Endothelial cell of umbilical vein (primary cell): ENCODE data around the gene ST6GAL1. TPM values are rescaled to one million over a fixed set of nuclear protein-coding genes. Genes with fewer than 3 reads are reported as not detected.

Experiments used
- BruUV-seq: library from RNA; stranded (reverse); fragments of 400-500 nt; replicated peaks from 2 replicates; lab custom pipeline; 2021; lab: Mats Ljungman, UMichigan
- CTCF ChIA-PET: fragments of 300-600, 350-600 bp; sonication (Branson Sonifier 250); formaldehyde crosslinking; loops from one replicate; lab custom pipeline; 2021; ENCODE audit warnings: antibody characterized with exemption, inconsistent platforms; lab: Charles Lee
- POLR2A ChIA-PET: fragments of 300-600, 350-600 bp; sonication (Branson Sonifier 250); formaldehyde crosslinking; loops from one replicate; lab custom pipeline; 2021; ENCODE audit warnings: antibody characterized with exemption, inconsistent platforms; lab: Charles Lee
- DNase-seq: peaks from one replicate; pipeline ENCODE4 v3.0.0-alpha.2; 2011; ENCODE audit warnings: low read depth, low spot score
- FAIRE-seq: peaks from 2 replicates; lab custom pipeline; 2011; peaks lifted over from hg19 to GRCh38; lab: Jason Lieb, UNC
- H2AFZ ChIP-seq: 2 replicates; pipeline ENCODE4 v1.6.0; 2012; ENCODE audit warnings: low read depth, low read length, control low read depth, inconsistent platforms
- H3K27ac ChIP-seq: 2 replicates; pipeline ENCODE4 v1.5.1; 2011; ENCODE audit warnings: low read depth, mild to moderate bottlenecking, control low read depth, low read length, moderate library complexity; ENCODE audit not compliant: insufficient read depth
- H3K27me3 ChIP-seq, 2 experiments: 2 replicates each; pipeline versions ENCODE4 v1.6.0 to v1.6.1; 2011; ENCODE audit warnings: low read length in 2 of 2, mixed read lengths in 1 of 2; ENCODE audit not compliant: control insufficient read depth in 2 of 2, insufficient read depth in 2 of 2
- H3K36me3 ChIP-seq, 2 experiments: 2 replicates in 1 of 2; 3 replicates in 1 of 2; pipeline ENCODE4 v1.5.1; 2011; ENCODE audit warnings: low read length in 2 of 2, mild to moderate bottlenecking in 1 of 2, moderate library complexity in 1 of 2; ENCODE audit not compliant: control insufficient read depth in 2 of 2, insufficient read depth in 2 of 2; ENCODE audit errors: extremely low read depth in 1 of 2
- H3K4me1 ChIP-seq: 3 replicates; pipeline ENCODE4 v1.5.1; 2011; ENCODE audit warnings: mild to moderate bottlenecking, low read length; ENCODE audit not compliant: control insufficient read depth, insufficient read depth; ENCODE audit errors: extremely low read depth
- H3K4me2 ChIP-seq: 2 replicates; pipeline ENCODE4 v1.6.1; 2011; ENCODE audit warnings: low read length, control low read depth, mixed read lengths; ENCODE audit not compliant: insufficient read depth
- H3K4me3 ChIP-seq, 3 experiments: fragments of 200-600 bp in 1 of 3; sonication (generic), shearing (Covaris generic) in 1 of 3; replicated peaks in 1 of 3; 2 replicates each; pipeline ENCODE4 v1.5.1; 2011 to 2016; ENCODE audit warnings: control low read depth in 3 of 3, low read length in 3 of 3, mild to moderate bottlenecking in 2 of 3, inconsistent platforms in 1 of 3, low read depth in 1 of 3, moderate library complexity in 1 of 3; ENCODE audit not compliant: insufficient read depth in 1 of 3
- H3K79me2 ChIP-seq: 2 replicates; pipeline ENCODE4 v1.6.0; 2012; ENCODE audit warnings: low read length, inconsistent platforms; ENCODE audit not compliant: control insufficient read depth, insufficient read depth
- H3K9ac ChIP-seq: replicated peaks from 2 replicates; pipeline ENCODE3; 2011; ENCODE audit warnings: low read length, control low read depth; ENCODE audit not compliant: insufficient read depth; ENCODE audit errors: extremely low read depth
- H3K9me1 ChIP-seq: replicated peaks from 3 replicates; pipeline ENCODE4 v1.6.0; 2011; ENCODE audit warnings: mild to moderate bottlenecking, low read length; ENCODE audit not compliant: control insufficient read depth, insufficient read depth; ENCODE audit errors: extremely low read depth
- H3K9me3 ChIP-seq: replicated peaks from 2 replicates; pipeline ENCODE4 v1.5.1; 2012; ENCODE audit warnings: low read length, inconsistent platforms; ENCODE audit not compliant: control insufficient read depth, insufficient read depth
- H4K20me1 ChIP-seq: replicated peaks from 2 replicates; pipeline ENCODE3; 2011; ENCODE audit warnings: mild to moderate bottlenecking, low read length; ENCODE audit not compliant: control insufficient read depth, insufficient read depth; ENCODE audit errors: extremely low read depth
- EZH2 ChIP-seq: IDR thresholded peaks from 2 replicates; pipeline ENCODE4 v1.6.1; 2012; ENCODE audit warnings: borderline replicate concordance, low read depth, mild to moderate bottlenecking, moderate library complexity, low read length, inconsistent platforms; ENCODE audit not compliant: severe bottlenecking
- GATA2 ChIP-seq: IDR thresholded peaks from 2 replicates; pipeline ENCODE4 v1.7.0; 2011; ENCODE audit warnings: low read depth, mild to moderate bottlenecking, moderate library complexity, mixed read lengths, low read length; ENCODE audit not compliant: insufficient read length, insufficient read depth
- JUN ChIP-seq: IDR thresholded peaks from 2 replicates; pipeline ENCODE4 v1.6.1; 2011; ENCODE audit warnings: borderline replicate concordance, low read depth; ENCODE audit not compliant: insufficient read length, insufficient read depth
- MYC ChIP-seq: IDR thresholded peaks from one replicate; pipeline ENCODE4 v1.6.1; 2011; ENCODE audit warnings: mild to moderate bottlenecking, low read depth, low read length
- POLR2A ChIP-seq: IDR thresholded peaks from 2 replicates; pipeline ENCODE4 v1.6.1; 2012; ENCODE audit warnings: low read depth, mild to moderate bottlenecking, control low read depth, low read length
- dilution Hi-C: fragments of 300-500 bp; cut with MboI; formaldehyde crosslinking; loops from one replicate; pipeline ENCODE4 v1.15.0; 2019; ENCODE audit warnings: low sequenced_read_pairs; ENCODE audit not compliant: extremely low pct_ligation_motif_present
- intact Hi-C: fragments of 100-400 bp; cut with micrococcal nuclease; formaldehyde crosslinking; loops from one replicate; pipeline ENCODE4 v1.10.0; 2022
- polyA plus RNA-seq, 4 experiments: library from polyadenylated mRNA; depleted of rRNA in 3 of 4; stranded (reverse) in 3 of 4; unstranded in 1 of 4; fragments of >200 nt; gene quantifications; 2 replicates each; pipeline versions ENCODE4 v1.2.1 to v1.2.3, GENCODE V29; 2011 to 2012; ENCODE audit warnings: missing spikeins in 1 of 4
- total RNA-seq: library from RNA; stranded (reverse); gene quantifications from 2 replicates; pipeline ENCODE4 v1.2.3, GENCODE V29; 2021
- TF ChIP-seq, protein P1 (sequence below): IDR thresholded peaks from 2 replicates; pipeline ENCODE4 v1.6.1; 2011; ENCODE audit not compliant: insufficient read depth, insufficient read length

The ST6GAL1 gene
- total and polyA plus RNA-seq, 2 donors (not counting 3 experiments of a cell fraction or from before 2014, with no cell fraction given): 63.9 to 101 TPM

DNA sequence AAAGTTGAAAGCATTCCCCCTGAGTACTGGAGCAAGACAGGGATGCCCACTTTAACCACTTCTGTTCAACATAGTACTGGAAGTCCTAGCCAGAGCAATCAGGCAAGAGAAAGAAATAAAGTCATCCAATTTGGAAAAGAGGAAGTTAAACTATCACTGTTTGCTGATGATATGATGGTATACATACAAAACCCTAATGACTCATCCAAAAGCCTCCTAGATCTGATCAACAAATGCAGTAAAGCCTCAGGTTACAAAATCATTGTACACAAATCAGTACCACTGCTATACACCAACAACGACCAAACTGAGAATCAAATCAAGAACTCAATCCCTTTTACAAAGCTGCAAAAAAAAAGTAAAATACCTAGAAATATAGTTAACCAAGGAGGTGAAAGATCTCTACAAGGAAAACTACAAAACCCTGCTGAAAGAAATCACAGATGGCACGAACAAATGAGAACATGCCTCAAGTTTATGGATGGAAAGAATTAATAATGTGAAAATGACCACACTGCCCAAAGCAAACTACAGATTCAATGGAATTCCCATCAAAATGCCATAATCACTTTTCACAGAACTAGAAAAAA, 168.7 kb downstream of the ST6GAL1 start:
- Histone ChIP-seq H3K36me3 (no peaks in the 10 kb centered on the region), H2AFZ (no peak overlapping the region), H3K4me2 (no peak overlapping the region), H3K79me2 (no peaks in the 10 kb centered on the region), H3K9me3 (no peaks in the 10 kb centered on the region), H3K27me3 (no peaks in the 10 kb centered on the region), H3K4me1 (peaks cover 13% of the 10 kb centered on the region), H3K27ac (no peak overlapping the region), H4K20me1 (no peaks in the 10 kb centered on the region), H3K9ac (no peak overlapping the region), H3K9me1 (no peaks in the 10 kb centered on the region), H3K4me3 (no peak overlapping the region)
- ChIA-PET POLR2A (no interaction called here), CTCF (no interaction called here)
- no peak for TF ChIP-seq POLR2A
- TF ChIP-seq JUN: no peak
- no peak for TF ChIP-seq MYC
- no peak for TF ChIP-seq EZH2
- dilution Hi-C loops (no loop called here), intact Hi-C loops (no loop called here)
- no TSS peak for BruUV-seq
- no peak for DNase-seq
- no peak for FAIRE-seq

DNA sequence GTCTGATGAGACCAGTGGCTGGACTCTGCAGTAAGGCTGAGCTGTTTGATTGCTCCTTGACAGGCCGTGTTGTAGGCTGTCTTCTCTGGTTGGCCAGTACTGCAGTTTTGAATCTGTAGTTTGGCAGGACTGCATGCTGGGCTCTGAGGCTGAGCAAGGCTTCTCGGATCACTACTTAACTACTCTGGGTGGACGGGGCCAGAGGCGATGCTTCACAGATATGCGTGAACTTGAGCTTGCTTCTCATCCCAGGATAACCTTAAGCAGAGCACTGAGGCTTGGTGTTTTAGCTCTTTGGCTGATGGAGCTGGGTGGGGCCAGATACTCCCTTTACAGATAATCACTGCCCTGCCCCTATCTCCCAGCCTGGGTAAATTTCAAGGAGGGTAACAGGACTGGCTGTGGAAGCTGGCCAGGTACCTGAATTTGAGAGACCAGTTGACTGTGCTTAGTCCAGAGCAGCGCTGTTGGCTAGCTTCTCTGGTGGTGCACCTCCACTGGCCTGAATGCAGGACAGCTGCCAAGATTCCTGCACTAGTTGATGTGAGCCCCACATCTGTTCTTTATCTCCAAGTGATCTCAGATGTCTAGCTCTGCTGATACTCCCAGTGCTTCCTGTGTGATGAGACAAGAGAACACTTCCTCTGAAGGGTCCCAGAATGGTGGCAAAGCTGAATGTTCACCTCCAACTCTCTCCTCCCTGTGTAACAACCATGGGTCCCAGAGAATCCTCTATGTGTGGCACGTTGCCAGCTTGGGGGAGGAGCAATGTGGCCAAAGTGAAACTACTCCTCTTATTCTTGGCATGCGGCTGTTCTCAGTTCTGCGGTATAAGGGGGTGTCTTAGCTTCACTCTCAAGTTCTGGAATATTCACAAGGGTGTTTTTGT, 171.1 kb downstream of the ST6GAL1 start:
- H3K27ac ChIP-seq: peak overlapping the region; percentile 62
- TF ChIP-seq, protein P1, sequence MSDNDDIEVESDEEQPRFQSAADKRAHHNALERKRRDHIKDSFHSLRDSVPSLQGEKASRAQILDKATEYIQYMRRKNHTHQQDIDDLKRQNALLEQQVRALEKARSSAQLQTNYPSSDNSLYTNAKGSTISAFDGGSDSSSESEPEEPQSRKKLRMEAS: no peak
- peak; percentile 74 for TF ChIP-seq GATA2
- peak overlapping the region; percentile 38 for H2AFZ ChIP-seq
- peak; percentile 90 for DNase-seq
- no peaks in the 10 kb centered on the region for H4K20me1 ChIP-seq
- H3K79me2 ChIP-seq: no peaks in the 10 kb centered on the region
- peaks cover 13% of the 10 kb centered on the region for H3K4me1 ChIP-seq
- dilution Hi-C loops: no loop called here
- H3K4me3 ChIP-seq: peak overlapping the region; percentile 36 to 81 (median 71)
- FAIRE-seq: no peak
- no peaks in the 10 kb centered on the region for H3K9me1 ChIP-seq
- ChIA-PET POLR2A (interaction anchor here (1.1 kb wide), 1 partner anchor 318 kb away, joined by 4 read pairs; the partner anchor contains the start of gene EIF4A2), CTCF (interaction anchor here (0.5 to 3.7 kb wide), 11 partner anchors 9 to 252 kb away, joined by 3 to 65 read pairs (median 5); partner anchors contain the start of gene RPL39L)
- intact Hi-C loops: loop anchor here (5.0 kb wide), 1 partner anchor 169 kb away; the partner anchor contains the start of gene ST6GAL1
- H3K9ac ChIP-seq: peak overlapping the region; percentile 68
- BruUV-seq: no TSS peak
- H3K9me3 ChIP-seq: no peaks in the 10 kb centered on the region
- peak overlapping the region; percentile 98 for H3K4me2 ChIP-seq
- no peaks in the 10 kb centered on the region for H3K36me3 ChIP-seq
- no peaks in the 10 kb centered on the region for H3K27me3 ChIP-seq
